Limb (tissue), 2 donors: ENCODE results near the gene MIER3.

Experiments
- DNase-seq, 2 donors: peaks; one replicate each; pipeline ENCODE4 v3.0.0-alpha.2; 2016; ENCODE audit errors: extremely low spot score in 2 of 2

Gene MIER3

DNA sequence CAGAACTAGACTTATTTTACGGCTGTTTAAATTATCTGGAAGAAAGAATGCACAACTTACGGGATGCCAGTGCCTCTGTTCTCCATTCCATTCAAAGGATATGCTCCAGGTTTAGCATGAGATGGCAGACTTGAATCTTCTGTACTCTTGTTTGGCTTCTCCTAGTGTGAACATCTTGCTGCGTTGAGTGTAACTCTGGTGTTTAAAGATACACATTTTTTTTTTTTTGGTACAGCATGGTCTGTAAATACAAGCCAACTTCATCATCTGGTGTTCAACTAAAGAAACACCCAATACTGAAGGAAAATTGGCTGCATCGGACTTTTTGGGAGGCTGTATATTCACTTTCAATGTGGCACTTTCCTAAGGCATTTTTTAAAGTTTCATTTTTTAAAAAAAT lies 7.4 kb upstream of the MIER3 start:
- DNase-seq: no peak

DNA sequence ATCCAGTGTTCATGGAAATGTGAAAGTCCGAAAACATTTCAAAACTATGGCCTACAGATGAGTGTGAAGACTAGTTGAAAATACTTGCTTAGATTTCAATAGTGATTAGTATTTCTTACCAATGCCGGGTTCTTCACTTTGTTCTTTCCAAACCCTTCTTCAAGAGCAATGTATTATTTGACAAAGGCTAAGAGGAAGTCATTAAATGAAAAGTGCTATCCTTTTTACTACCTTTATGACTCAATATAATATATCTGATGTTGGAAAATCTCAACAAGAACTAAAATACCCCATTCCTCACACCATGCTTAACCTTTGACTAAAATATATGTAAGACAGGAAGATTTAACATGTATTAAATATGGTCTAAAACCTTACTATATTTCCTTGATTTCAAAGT lies 6.7 kb upstream of the MIER3 start:
- no peak for DNase-seq

DNA sequence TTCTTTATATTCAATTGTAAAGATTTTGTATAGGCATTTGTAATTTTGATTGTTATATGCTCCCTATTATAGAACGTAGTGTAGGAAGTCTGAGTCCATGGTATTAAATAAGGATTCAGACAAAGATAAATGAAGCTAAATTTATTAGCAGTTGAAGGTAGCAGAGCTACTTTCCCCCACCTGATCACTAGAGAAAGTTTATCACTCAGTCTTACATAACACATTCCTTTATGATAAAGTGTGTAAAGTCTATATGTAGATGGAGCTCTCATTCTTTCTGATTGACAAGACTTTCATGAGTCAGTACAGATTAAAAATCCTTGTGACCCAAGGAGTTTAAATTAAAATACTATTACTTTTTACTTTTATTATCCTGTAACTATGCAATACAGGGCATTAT lies 2.3 kb upstream of the MIER3 start:
- DNase-seq: no peak

DNA sequence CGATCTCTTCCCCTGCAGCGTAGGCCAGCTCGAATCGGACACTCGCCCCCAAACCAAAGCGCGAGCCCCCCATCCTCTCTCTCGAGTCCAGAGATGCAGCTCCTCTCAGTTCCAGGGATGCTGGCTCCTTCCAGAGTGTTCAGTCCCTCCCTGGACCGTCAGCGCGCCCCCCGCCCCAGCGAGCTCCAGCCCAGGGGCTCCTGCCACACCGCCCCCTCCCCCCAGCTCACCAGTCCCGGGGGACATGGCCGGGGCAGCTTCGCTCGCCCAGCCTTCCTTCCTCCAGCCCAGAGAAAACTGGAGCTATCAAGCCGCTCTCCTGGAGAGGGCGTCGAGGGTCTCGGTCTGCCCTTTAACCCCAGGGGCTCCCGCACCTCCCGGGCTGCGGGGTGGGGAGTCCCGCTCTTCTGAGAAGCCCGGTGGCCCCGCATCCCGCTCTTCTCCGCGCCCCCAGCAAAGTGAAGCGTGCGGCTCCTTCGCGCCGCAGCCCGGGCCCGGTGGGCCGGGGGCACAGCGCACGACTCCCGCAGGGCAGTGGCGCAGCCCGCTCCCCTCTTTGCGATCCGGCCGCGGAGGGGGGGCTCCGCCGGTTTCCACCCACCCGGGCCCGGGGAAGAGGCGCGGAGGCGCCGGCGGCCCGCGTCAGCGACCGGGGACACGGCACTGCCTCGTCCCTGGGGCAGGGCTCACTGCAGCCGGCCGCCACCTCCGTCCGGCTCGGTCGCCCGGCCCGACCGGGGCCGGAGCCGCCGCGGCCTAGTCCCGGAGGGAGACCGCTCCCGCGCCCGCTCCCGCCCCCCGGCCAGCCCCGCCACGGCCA lies 587 bp downstream of the MIER3 start:
- peak; percentile 5 to 81 for DNase-seq

DNA sequence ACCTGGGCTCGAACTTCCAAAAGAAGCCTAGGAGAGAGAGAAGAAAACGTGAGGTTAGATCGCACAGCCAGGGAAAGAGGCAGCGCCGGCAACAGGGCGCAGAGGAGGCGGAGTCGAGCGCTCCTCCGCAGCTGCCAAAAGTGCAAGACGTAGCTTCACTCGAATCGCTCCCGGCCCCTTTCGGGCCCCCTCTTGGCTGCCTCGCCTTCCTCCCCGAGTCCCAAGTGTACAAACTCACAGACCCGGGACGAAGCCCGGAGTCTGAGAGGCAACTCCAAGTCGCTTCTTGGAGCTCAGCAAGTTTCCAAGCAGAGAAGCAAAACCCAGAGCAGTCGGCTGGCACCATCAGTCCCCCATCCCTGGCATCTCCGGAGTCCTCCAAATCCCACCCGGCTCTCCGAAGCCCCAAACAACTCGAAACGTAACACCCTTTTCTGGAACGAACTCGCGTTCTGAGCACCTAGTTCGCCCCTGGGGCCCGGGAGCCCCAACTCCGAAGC lies 1.2 kb downstream of the MIER3 start:
- DNase-seq: peak; percentile 89 to 92

DNA sequence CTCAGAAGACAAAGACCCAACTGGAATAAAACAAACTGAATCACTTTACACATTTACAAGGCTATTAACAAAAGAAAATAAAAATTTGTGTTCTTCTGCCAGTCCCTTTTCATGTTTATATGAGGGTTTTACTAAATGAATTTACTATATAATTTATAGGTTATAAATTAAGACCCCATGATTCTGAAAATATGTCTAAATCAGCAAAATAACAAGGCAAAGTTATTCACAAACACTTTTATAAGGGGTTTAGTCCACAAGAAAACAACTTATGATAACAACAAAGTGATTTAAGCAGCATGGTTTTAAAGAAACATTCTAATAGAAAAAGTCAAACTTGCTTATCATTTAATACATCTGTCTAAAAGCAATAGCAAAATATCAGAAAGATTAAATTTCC lies 4.9 kb downstream of the MIER3 start:
- no peak for DNase-seq

DNA sequence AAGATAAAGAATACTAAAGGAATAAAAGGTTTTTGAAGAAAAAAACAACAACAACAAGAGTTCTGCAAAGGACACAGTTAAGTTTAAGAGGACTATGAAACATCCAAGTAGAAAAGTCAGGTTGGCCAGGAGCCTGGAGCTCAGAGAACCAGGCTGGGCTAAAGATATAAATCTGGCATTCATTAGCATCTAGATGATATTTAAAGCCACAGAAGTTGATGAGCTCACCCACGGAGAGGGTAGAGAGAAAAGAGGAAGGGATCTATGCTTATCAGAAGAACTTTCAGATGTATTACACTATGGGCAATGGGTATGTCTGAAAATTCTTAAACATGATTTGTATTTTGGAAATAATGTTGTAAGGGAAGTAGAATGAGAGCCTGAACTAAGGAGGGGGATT lies 9.9 kb downstream of the MIER3 start:
- no peak for DNase-seq

DNA sequence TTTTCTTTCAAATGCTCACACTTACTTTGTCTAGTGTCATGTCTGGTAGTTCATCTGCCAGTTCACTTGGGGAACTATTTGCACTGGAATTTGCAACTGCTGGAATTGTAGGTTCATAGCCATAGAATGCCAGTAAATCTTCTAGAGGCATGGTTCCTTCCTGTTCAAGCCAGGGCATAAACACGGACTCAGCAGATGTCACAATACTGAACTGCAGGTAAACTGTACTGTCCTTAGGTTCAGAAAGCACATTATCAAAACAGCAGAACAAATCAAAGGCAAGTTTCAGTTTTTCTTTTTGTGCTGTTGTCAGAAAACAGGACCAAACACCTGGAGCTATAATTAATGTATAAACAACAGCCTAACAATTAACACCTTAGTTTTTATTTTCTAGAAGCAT lies 13.1 kb downstream of the MIER3 start:
- no peak for DNase-seq

DNA sequence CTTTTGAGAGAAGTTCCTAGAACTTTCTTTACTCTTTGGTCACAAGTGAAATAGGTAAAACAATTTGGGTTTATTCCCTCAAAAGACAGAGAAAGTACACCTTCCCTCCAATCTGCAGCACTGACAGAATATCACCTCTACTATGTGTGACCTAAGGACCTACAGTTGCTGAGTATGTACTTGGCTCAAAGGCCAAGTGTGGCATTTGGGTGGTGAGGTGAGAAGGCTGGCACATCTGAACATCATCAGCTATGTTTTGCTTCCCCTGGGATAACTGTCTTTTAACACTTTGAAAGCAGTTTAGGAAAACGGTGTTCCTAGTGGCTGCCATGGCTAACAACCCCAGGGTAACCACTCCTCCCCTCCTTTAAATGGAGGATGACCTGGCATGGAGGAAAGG lies 17.6 kb downstream of the MIER3 start:
- no peak for DNase-seq

DNA sequence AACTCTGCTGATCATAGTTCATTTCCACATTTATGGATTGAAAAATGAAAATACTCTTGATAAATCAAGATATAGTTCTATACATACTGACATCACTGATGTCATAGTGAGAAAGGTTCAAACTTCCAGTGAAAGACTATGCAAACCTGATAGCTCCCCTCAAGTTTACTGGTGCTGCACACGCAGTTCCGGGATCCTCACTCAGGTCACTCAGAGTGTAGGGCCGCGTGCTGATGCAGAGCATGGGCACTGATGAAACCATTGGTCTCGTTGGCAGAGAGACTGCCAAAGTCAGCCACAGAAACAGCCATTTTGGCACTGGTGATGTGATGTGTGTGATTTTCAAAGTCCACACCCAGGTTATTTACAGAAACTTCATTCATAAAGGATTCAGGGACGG lies 29.0 kb downstream of the MIER3 start:
- no peak for DNase-seq

DNA sequence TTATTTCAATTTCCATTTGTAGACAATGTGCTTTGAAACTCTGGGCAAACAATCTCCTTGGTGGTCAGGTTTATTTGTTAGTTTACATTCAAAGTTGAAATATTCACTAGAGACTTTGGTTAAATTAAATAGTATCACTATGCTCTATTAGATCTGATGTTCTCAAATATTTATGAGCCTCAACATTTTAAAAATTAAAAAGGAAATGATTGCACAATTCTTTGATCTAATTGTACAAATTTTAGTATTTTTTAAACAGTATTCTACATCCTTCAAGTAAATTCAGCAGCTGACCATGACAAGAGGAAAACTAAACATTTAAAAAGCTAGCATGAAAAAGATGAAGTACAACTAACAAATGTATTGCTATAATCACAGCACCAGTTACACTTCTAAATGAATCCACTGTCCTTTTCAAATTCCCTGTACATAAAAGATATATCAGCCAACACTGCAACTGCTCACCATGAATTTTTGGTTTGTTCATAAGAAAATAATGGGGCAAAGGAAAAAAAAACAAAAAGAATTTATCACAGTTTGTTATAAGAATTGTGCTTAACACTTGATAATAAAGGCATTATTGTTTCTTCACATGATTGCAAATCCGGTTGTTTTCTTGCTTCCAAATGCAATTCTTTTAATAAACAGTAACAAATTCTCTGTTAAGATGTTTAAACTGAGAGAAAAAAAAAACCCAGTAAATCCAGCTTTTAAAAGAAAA lies 31.8 kb downstream of the MIER3 start:
- DNase-seq: no peak

DNA sequence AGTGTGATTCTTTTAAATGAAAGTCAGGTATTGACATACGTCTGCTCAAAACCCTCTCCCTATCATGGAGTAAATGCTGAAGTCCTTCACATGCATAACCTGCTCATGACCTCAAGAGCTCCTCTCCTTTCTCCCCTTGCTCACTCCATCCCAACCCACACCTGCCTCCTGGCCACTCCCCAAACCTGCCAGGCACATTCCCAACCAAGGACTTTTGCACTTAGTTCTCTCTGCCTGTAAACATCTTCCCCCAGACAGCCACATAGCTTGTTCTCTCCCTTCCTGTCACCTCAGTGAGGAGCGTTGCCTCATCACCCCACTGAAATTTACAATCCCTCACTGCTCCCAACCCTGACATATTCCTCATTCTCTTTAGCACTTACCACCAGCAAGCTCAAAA lies 33.9 kb downstream of the MIER3 start:
- DNase-seq: no peak

DNA sequence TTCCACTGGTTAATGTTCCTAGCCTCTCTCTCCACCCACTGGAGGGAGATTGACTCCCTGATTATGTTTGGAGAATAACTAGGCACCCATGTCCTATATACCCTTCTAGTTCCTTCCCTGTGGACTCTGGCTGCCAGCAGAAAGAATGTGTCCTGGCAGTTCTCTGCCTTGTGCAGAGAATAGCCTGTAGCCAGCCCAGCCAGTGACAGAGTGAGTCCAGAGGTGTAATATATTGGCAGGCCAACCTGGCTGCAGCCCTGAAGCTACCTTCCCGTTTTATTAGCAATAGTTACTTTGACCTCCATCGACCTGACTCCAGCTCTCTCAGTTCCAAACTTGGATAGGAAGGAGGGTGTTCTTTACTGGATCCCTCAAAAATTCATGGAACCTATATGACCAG lies 34.4 kb downstream of the MIER3 start:
- no peak for DNase-seq

DNA sequence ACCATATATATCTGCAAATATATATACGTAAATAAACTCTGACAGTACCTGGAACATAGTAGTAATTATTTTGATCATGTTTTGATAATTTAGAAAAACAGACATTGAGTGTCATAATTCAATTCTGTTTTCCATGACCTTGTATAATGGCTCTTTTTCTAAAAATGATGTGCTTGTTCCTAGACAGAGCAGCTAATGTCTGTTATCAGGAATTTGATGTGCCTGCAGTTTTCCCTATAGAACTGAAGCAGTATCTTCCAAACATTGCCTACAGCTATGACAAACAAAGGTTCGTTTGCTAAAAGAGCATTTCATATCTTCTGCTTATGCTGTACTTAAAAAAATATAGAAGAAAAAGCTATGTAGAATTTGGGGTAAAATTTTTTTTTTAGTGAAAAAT lies 37.2 kb downstream of the MIER3 start:
- no peak for DNase-seq

DNA sequence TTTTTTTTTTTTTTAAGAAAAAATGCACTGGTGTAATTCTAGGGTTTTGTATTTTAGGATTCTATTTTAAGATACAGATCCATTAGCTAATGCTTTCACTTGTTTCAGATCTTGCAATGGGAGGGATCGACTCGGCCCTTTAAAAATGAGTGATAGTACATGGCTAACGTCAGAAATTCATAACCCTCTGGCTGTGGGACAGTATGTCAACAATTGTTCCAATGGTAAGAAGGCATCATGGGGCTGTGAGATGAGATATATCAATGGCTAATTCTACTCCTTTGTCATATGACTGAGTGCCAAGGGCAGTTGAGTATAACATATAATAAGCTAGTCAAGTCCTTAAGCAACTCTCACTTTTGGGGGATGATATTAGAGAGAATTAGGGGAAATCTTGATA lies 38.2 kb downstream of the MIER3 start:
- DNase-seq: no peak

DNA sequence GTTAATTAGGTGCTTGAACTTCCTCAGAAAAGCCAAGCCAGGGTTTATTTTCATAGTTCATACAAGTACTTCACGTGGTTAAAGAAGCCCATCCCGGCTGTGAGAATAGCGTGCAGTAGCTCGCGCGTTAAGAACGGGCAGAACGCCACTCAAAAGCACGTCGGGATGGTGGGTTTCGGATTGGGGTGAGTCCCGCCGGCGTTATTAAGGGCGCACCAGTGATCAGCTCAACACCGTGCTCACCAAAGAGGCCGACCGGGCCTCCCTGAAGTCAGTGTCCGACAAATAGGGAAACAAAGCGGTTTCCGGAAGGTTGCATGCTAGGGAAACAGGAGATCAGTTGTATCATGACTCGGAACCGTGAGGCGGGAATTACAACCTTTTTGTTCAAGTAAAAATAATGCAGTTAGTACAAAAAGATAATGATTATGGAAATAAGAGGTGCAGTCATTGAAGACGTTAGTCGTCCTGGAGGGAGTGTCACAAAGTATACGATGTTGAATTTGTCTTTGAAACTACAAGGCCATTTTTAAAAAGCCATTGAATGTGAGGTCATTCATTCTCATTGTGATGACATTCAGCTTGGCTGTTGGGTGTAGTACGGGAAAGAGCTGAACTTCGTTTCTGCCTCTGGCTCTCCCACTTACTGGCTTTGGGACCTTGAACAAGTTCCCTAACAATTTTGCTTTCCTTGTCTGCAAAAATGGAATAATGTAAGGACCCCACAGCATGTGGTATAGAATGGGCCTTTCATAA lies 41.5 kb downstream of the MIER3 start:
- no peak for DNase-seq

DNA sequence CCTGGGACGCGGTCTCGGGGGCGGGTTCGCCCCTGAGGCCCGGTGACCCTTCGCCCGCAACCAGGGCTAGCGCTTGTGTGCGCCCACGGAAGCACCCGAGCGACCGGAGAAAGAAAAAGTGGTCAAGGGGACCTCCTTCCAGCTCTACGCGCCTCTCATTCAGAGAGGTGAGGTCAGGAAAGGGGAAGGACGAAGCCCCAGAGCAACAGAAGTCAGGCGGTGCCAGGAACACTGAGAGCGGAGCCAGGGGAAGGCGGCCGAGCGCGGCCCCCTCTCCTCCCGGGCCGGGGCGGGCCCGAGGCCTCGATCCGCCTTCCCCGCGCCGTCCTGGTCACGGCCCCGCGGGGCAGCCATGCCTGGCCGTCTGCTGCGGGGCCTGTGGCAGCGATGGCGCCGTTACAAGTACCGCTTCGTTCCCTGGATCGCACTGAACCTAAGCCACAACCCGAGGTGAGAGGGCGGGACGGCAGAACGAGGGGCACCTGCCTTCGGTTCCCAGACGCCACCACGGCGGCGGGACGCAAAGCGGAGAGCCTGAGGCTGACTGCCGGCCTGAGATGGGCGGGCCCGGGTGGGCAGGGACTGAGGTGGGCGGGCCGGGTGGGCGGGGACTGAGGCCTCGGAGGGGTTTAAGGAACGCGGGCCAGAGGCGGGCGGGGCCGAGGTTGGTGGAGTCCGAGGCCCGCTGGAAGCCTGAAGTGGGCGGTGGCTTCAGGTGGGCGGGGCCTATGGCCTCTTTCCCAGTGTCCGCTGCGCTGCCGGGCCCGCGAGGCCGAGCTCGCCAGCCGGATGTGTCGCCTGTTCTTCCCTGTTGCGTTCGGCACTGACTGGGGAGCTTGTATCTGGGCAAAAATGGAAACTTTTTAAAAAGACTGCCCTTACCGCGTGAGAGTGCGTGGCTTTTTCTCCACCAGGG lies 42.4 kb downstream of the MIER3 start, which contains the start of gene SETD9:
Gene SETD9, plus strand, starts transcription at position 303 of the 916 bp plus-strand sequence. Its CDS starts 50 bp downstream, at position 353.
- peak; percentile 97 to 99 for DNase-seq

DNA sequence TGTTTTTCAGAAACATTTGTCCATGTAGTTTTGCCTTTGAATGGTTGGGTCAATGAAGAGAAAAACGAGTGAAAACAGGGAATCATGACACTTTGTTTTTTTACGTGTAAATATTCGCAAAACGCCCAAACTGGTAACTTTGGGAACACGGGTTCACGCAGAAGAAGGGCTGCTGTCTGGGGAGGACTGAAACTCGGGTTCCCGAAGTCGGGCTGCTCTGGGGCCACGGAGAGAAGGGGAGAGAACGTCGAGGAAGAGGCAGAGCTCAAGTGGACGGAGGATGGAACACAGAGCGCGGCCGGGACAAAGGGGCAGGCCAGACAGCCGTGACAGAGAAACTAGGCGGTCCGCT lies 43.0 kb downstream of the MIER3 start:
- DNase-seq: no peak

DNA sequence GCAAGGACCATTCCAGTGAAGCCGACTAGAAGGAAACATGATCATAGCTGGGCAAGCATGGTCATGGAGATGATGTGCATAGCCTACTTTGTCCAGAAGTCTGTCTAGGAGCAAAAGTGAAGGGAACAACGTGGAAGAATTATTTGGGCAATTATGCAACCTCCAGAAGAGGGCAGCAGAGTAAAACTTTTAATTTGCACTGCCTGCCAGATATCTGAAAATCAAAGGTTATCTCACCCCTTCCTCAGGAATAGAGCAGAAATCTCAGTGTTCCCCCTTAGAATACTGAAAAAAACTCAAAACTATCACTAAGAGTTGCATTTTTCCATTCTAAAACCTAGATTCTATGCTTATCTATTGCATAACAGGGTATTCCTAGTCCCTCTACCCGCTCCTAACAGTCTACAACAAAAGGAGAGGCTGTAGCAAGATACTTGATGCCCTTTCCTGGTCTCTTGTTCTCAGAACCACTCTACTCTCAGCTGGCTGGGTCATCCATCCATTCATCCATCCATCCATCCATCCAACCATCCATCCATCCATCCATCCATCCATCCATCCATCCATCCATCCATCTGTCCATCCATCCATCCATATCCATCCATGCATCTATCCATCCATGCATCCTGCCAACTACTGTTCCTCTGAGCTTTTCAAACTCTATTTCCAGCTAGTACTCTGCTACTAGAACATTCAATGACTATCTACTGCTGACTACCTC lies 50.9 kb downstream of the MIER3 start:
- DNase-seq: peak in 1 of 2 donors; percentile 48

DNA sequence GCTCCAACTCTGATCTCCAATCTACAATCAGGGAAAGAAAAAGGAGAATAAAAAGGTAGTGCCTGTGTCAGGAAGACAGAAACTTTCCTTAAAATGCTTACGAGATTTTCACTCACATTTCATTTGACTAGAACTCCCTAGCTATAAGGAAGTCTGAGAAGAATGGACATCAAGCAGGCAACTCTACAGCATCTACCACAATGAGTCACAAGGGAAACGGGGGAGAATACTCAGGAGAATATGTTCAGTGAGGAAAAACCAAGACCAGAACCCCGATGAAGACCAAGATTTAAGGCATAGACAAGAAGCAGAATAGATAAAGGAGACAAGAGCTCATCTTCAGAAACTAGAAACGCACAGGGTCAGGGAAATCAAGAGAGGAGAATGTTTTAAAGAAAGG lies 51.5 kb downstream of the MIER3 start:
- DNase-seq: no peak
